AG10803 (cell line): Measurements from ENCODE around the gene ANKRD33B.

Experiments used
- DNase-seq: peaks from one replicate; pipeline ENCODE4 v3.0.0; 2010; ENCODE audit warnings: low read depth
- H3K4me3 ChIP-seq: 2 replicates; pipeline ENCODE4 v1.5.1; 2011; ENCODE audit warnings: mild to moderate bottlenecking, low read length, control low read depth
- CTCF ChIP-seq: conservative IDR thresholded peaks from 2 replicates; pipeline ENCODE4 v1.5.1; 2011; ENCODE audit warnings: mild to moderate bottlenecking, low read length, control low read depth, inconsistent platforms

ANKRD33B gene

GRCh38 chr5:10591966-10592365, 28.1 kb downstream of the ANKRD33B start:
- no peak overlapping the region for H3K4me3 ChIP-seq
- no peak for DNase-seq
- TF ChIP-seq CTCF: no peak

DNA sequence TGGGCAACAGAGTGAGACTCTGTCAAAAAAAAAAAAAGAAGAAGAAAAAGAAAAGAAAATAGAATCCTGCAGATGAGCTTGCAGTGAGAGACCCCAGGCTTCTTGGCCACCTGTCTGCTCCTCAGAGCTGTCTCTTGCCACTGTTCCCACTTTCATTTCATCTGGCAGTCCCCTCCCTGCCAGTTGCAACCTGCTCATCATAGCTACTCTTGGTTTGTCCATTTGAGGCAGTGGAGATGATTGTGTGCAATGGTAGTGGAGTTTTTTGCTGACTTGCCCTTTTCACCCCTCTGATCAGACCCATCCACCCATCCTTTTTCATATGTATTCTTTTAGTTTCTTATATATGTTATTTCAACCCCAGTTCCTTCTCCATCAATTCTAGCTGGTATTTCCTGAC, 28.7 kb downstream of the ANKRD33B start:
- TF ChIP-seq CTCF: no peak
- DNase-seq: no peak
- H3K4me3 ChIP-seq: no peak overlapping the region

- H3K4me3 ChIP-seq: no peak overlapping the region
- no peak for TF ChIP-seq CTCF
- DNase-seq: no peak
These were observed 29.8 kb downstream of the ANKRD33B start for GRCh38 chr5:10593531-10594181.

GRCh38 chr5:10594591-10595210, 30.8 kb downstream of the ANKRD33B start:
- DNase-seq: no peak
- TF ChIP-seq CTCF: no peak

GRCh38 chr5:10595293-10595671, 31.4 kb downstream of the ANKRD33B start:
- no peak for TF ChIP-seq CTCF
- peak overlapping the region; percentile 18 for H3K4me3 ChIP-seq
- peak; percentile 76 for DNase-seq

More at GRCh38 chr5:10594591-10595210, 30.8 kb downstream of the ANKRD33B start:
- H3K4me3 ChIP-seq: no peak overlapping the region

DNA sequence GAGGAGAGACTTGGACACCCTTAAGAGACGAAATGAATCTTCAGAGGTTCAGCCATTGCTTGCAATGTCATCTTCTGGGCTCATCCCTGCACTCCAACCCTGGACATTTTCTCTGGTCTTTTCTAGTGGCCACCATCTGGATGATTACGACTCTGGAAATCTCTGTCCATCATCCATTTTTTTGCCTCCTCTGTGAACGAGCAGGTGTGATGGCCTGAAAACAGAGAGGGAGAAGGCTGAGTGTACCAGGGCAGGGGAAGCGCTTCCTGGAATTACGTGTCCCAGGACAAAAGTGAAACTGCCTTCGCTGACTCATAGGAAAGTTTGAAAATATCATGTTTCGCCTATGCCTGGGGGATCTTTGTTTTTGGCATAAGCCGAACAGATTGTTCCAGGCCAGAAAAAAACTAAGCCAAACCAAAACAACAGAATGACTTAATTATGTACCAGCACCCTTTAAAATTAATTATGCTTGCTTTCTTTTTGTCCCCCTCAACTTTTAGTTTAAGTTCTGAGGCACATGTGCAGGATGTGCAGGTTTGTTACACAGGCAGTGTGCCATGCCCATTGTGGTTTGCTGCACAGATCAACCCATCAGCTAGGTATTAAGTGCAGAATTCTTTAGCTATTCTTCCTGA, 31.9 kb downstream of the ANKRD33B start:
- no peak for TF ChIP-seq CTCF
- H3K4me3 ChIP-seq: peak overlapping the region; percentile 18
- peak; percentile 83 for DNase-seq

DNA sequence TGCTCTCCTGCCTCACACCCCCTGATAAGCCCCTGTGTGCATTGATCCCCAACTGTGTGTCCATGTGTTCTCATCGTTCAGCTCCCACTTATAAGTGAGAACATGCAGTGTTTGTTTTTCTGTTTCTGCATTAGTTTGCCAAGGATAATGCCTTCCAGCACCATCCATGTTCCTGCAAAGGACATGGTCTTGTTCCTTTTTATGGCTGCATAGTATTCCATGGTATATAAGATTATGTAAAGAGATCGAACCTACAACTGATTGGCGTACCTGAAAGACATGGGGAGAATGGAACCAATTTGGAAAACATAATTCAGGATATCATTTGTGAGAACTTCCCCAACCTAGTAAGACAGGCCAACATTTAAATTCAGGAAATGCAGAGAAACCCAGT, 32.4 kb downstream of the ANKRD33B start:
- DNase-seq: no peak
- TF ChIP-seq CTCF: no peak
- H3K4me3 ChIP-seq: peak overlapping the region; percentile 5; the same call in 1 of the 2 replicates
